Naive B cell (primary cell): ENCODE results near the gene PTPRG. TPM values are rescaled to one million over a fixed set of nuclear protein-coding genes. Genes with fewer than 3 reads are reported as not detected.

Source experiments
- ATAC-seq, 2 donors: fragments of 150-1000 bp; cut with Tn5 transposase; 2 replicates each; pipeline ENCODE4 v1.10.0; 2021; ENCODE audit warnings: low read depth in 2 of 2, mild to moderate bottlenecking in 2 of 2, moderate library complexity in 2 of 2
- DNase-seq: peaks from one replicate; pipeline ENCODE4 v3.0.0; 2022
- H3K27ac Mint-ChIP-seq, 6 donors: one replicate each; pipeline ENCODE4 v1.8.0; 2020 to 2022; ENCODE audit warnings: mild to moderate bottlenecking in 6 of 6, mixed read lengths in 6 of 6, moderate library complexity in 5 of 6, inconsistent platforms in 2 of 6
- H3K27me3 Mint-ChIP-seq, 3 donors: one replicate each; pipeline ENCODE4 v1.8.0; 2021 to 2022; ENCODE audit warnings: mixed read lengths in 3 of 3, mild to moderate bottlenecking in 1 of 3
- H3K36me3 Mint-ChIP-seq, 2 donors: one replicate each; pipeline ENCODE4 v1.8.0; 2020 to 2022; ENCODE audit warnings: mixed read lengths in 2 of 2, inconsistent platforms in 1 of 2, mild to moderate bottlenecking in 1 of 2
- H3K4me1 Mint-ChIP-seq, 3 donors: one replicate each; pipeline ENCODE4 v1.8.0; 2020 to 2022; ENCODE audit warnings: mixed read lengths in 3 of 3, inconsistent platforms in 1 of 3, mild to moderate bottlenecking in 1 of 3, moderate library complexity in 1 of 3
- H3K4me3 Mint-ChIP-seq, 8 donors: one replicate each; pipeline ENCODE4 v1.8.0; 2020 to 2022; ENCODE audit warnings: mild to moderate bottlenecking in 8 of 8, mixed read lengths in 8 of 8, moderate library complexity in 8 of 8, inconsistent platforms in 2 of 8
- H3K9me3 Mint-ChIP-seq, 7 donors: one replicate each; pipeline ENCODE4 v1.8.0; 2020 to 2022; ENCODE audit warnings: mixed read lengths in 7 of 7, mild to moderate bottlenecking in 5 of 7, inconsistent platforms in 2 of 7, moderate library complexity in 1 of 7
- polyA plus RNA-seq, 6 donors: library from polyadenylated mRNA; unstranded; fragments of 300-500 nt; fragmentation: Illumina TruSeq; gene quantifications; one replicate each; pipeline ENCODE4 v1.2.3, GENCODE V29; 2021; ENCODE audit warnings: low read depth in 6 of 6

The PTPRG gene
- polyA plus RNA-seq, 6 donors from 2014 or later: 0.05 to 0.20 (median 0.10) TPM; not detected in 1

DNA sequence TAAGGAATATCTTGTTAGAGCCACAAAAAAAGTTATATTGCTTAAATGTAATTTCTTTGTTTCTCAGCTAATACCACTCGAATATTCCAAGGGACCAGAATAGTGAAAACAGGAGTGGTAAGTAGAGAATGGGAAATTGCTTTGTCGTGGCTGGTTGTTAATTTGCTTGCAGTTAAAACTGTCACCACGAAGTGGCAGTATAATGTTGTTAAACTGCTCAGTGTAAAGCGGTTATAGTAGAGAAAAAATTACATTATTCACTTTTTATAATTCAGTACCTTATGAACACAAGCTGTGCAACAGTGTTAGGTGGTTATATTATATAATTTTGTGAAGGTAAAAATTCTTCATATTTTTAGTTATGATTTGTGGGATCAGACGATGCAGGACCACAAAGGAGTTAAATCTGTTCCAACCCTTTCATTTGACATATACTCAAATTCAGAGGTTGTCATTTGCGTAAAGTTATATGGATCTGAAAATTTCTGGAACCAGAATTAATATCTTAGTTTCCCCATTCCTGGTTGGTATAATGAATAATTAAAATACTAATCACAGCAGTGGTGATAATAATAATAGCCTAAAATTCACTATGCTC is 640.2 kb downstream of the PTPRG start:
- no peaks in the 10 kb centered on the region for H3K4me1 Mint-ChIP-seq
- H3K27ac Mint-ChIP-seq: no peak overlapping the region
- H3K9me3 Mint-ChIP-seq: peaks cover 0 to 1% (median 0%) of the 10 kb centered on the region in 7 donors
- H3K4me3 Mint-ChIP-seq: no peak overlapping the region
- H3K36me3 Mint-ChIP-seq: no peaks in the 10 kb centered on the region
- ATAC-seq (no peak), DNase-seq (no peak)
- peaks cover 0 to 6% (median 5%) of the 10 kb centered on the region in 3 donors for H3K27me3 Mint-ChIP-seq

DNA sequence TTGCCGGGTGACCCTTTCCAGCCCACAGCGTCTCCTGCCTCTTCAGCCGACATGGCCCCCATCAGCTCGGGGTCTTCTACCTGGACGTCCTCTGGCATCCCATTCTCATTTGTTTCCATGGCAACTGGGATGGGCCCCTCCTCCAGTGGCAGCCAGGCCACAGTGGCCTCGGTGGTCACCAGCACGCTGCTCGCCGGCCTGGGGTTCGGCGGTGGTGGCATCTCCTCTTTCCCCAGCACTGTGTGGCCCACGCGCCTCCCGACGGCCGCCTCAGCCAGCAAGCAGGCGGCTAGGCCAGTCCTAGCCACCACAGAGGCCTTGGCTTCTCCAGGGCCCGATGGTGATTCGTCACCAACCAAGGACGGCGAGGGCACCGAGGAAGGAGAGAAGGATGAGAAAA is 641.8 kb downstream of the PTPRG start:
- H3K4me3 Mint-ChIP-seq: no peak overlapping the region
- no peak overlapping the region for H3K27ac Mint-ChIP-seq
- H3K4me1 Mint-ChIP-seq: no peaks in the 10 kb centered on the region
- peaks cover 0 to 6% (median 5%) of the 10 kb centered on the region in 3 donors for H3K27me3 Mint-ChIP-seq
- H3K9me3 Mint-ChIP-seq: peaks cover 0 to 1% (median 0%) of the 10 kb centered on the region in 7 donors
- no peaks in the 10 kb centered on the region for H3K36me3 Mint-ChIP-seq
- ATAC-seq: no peak
- DNase-seq: no peak

DNA sequence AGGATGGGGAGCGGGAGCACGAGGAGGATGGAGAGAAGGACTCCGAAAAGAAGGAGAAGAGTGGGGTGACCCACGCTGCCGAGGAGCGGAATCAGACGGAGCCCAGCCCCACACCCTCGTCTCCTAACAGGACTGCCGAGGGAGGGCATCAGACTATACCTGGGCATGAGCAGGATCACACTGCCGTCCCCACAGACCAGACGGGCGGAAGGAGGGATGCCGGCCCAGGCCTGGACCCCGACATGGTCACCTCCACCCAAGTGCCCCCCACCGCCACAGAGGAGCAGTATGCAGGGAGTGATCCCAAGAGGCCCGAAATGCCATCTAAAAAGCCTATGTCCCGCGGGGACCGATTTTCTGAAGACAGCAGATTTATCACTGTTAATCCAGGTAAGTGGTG is 642.2 kb downstream of the PTPRG start:
- no peaks in the 10 kb centered on the region for H3K4me1 Mint-ChIP-seq
- H3K27ac Mint-ChIP-seq: no peak overlapping the region
- peaks cover 0 to 1% (median 0%) of the 10 kb centered on the region in 7 donors for H3K9me3 Mint-ChIP-seq
- H3K36me3 Mint-ChIP-seq: no peaks in the 10 kb centered on the region
- H3K27me3 Mint-ChIP-seq: peaks cover 0 to 6% (median 5%) of the 10 kb centered on the region in 3 donors
- no peak overlapping the region for H3K4me3 Mint-ChIP-seq
- ATAC-seq (no peak), DNase-seq (no peak)

DNA sequence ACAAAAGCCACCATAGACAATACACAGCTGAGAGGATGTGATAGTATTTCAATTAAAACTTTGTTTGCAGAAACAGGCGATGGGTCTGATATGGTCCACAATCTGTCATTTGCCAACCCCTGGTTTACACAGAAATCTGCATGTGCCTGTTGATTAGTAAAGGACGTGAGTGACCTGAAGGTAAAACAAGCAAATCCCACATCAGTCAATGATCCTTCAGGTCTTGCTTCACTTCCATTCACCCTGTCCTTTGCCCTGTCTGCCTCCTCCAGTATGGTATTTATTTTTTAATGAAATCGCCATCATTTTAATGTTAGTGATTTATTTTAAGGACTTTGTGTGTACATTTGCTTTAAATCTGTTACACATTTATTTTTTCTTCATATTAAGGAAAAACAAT is 645.8 kb downstream of the PTPRG start:
- Mint-ChIP-seq H3K27ac (peak overlapping the region in 1 of 6 donors; percentile 43), H3K4me1 (no peaks in the 10 kb centered on the region), H3K4me3 (no peak overlapping the region), H3K27me3 (peaks cover 0 to 6% (median 5%) of the 10 kb centered on the region in 3 donors), H3K36me3 (no peaks in the 10 kb centered on the region), H3K9me3 (peaks cover 0 to 1% (median 0%) of the 10 kb centered on the region in 7 donors)
- ATAC-seq (no peak), DNase-seq (no peak)

DNA sequence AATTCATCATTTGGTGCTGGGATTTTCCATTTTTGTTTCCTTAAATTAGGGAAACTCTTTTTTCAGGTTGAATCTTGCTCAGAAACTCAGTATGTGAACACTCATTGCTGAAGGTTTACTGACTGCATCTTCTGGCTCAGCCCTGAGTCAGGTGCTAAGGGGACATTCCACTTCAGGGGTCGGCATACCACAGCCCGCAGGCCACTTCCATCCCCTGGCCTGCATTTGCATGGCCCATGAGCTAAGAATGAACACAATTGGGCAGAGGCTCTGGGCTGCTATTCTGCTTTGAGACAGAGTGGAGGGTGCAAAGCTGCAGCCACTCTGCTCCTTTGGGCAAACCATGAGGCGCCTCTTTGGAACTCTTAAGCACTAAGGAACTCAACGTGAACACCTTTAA is 647.0 kb downstream of the PTPRG start:
- Mint-ChIP-seq H3K36me3 (no peaks in the 10 kb centered on the region), H3K27ac (peak overlapping the region in 1 of 6 donors; percentile 70), H3K4me3 (no peak overlapping the region), H3K9me3 (no peaks in the 10 kb centered on the region), H3K27me3 (peaks cover 0 to 5% (median 2%) of the 10 kb centered on the region in 3 donors), H3K4me1 (no peaks in the 10 kb centered on the region)
- DNase-seq: no peak
- ATAC-seq: no peak

DNA sequence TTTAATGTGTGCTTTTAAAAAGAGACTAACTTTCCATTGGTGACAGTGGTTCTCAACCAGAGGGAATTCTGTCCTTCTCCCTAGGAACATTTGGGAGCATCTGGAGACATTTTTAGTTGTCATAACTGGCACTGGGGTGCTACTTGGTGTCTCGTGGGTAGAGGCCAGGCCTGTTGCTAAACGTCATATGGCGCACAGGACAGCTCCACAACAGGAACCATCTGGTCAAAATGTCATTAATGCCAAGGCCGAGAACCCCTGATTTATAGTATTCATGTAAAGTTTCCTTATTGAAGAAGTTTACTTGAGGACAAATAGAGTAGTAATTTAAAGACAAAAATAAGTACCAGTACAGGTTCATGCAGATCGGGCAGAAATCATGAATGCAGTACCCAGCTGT is 647.7 kb downstream of the PTPRG start:
- Mint-ChIP-seq H3K9me3 (no peaks in the 10 kb centered on the region), H3K36me3 (no peaks in the 10 kb centered on the region), H3K27ac (no peak overlapping the region), H3K4me3 (no peak overlapping the region), H3K27me3 (peaks cover 0 to 5% (median 0%) of the 10 kb centered on the region in 3 donors), H3K4me1 (no peaks in the 10 kb centered on the region)
- DNase-seq (no peak), ATAC-seq (no peak)

DNA sequence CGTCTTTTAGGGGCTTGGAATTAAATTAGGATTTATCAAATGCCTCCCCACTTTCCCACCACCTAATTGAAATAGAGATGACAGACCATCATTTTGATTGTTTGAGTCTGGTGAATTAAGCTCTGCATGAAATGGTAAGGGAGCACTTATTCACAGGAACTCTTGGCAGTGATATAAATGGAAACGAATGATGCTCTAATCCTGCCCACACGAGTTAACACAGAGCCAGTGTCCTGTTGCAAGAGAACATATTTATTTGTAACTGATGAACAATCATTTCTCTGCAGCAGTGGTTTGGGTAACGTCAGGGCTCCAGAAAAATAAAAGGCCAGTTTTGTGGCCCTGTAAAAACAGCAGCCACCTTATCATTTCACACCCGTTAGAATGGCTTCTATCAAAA is 648.6 kb downstream of the PTPRG start:
- Mint-ChIP-seq H3K27me3 (peaks cover 0 to 5% (median 0%) of the 10 kb centered on the region in 3 donors), H3K4me3 (no peak overlapping the region), H3K27ac (no peak overlapping the region), H3K36me3 (no peaks in the 10 kb centered on the region), H3K4me1 (peaks cover 0 to 3% (median 0%) of the 10 kb centered on the region in 3 donors), H3K9me3 (peaks cover 0 to 4% (median 0%) of the 10 kb centered on the region in 7 donors)
- DNase-seq (no peak), ATAC-seq (no peak)

DNA sequence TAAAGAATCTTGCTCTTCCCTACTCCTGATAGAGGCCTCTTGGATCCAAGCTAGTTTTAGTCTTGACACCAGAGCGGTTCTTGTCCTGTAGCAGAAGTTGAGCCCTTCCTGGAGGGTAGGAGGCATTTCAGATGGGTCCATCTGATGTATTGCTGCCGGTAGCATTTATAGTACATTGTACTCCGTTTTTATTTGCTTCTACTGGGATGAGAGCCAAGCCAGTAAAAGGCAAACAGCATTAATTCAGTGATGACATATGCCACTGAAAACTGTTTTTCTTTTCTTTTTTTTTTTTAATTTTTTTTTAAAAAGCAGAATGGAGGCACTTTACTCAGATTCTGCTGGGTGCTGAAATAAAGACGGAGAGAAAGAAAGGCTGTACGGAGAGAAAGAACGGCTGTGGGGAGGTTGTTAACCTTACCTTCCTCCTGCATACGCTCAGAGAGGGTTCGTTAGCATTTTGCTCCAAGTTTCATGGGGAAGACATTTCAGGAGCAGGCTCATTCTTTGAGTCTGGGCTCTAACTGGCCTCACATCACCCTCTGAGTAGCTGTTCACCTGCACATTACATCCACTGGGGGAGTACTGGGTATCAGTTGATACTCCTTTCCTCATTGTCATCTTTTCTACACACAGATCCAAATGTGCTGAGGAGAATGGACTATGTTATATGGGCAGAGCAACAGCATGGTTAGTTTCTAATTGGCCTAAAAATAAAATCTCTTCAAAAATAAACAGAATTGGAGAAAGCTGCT is 650.5 kb downstream of the PTPRG start:
- H3K9me3 Mint-ChIP-seq: peaks cover 0 to 4% (median 0%) of the 10 kb centered on the region in 7 donors
- H3K27me3 Mint-ChIP-seq: no peaks in the 10 kb centered on the region
- no peaks in the 10 kb centered on the region for H3K36me3 Mint-ChIP-seq
- no peak for DNase-seq
- H3K27ac Mint-ChIP-seq: no peak overlapping the region
- H3K4me1 Mint-ChIP-seq: peaks cover 0 to 3% (median 0%) of the 10 kb centered on the region in 3 donors
- H3K4me3 Mint-ChIP-seq: no peak overlapping the region
- ATAC-seq: no peak

DNA sequence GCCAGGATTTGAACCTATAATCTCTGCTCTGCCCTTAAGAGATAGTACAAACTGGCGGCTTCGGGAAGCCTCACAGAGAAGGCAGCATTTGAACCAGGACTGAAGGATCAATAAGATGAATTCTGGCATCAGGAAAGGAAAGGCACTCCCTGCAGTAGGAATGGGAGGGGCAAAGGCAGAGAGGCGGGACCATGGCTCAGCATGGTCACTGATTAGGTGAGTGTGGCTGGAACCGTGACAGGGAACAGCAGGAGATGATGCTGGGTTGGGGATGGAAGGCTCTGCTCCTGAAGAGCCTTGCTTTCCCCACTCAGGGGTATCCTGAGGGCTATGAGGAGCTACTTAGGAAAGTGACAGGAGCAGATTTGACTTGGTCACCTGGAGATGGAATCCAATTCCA is 653.5 kb downstream of the PTPRG start:
- ATAC-seq (no peak), DNase-seq (no peak)
- peaks cover 0 to 4% (median 0%) of the 10 kb centered on the region in 3 donors for H3K27me3 Mint-ChIP-seq
- no peak overlapping the region for H3K4me3 Mint-ChIP-seq
- no peak overlapping the region for H3K27ac Mint-ChIP-seq
- H3K9me3 Mint-ChIP-seq: peaks cover 0 to 4% (median 0%) of the 10 kb centered on the region in 7 donors
- peaks cover 0 to 3% (median 0%) of the 10 kb centered on the region in 3 donors for H3K4me1 Mint-ChIP-seq
- H3K36me3 Mint-ChIP-seq: no peaks in the 10 kb centered on the region

DNA sequence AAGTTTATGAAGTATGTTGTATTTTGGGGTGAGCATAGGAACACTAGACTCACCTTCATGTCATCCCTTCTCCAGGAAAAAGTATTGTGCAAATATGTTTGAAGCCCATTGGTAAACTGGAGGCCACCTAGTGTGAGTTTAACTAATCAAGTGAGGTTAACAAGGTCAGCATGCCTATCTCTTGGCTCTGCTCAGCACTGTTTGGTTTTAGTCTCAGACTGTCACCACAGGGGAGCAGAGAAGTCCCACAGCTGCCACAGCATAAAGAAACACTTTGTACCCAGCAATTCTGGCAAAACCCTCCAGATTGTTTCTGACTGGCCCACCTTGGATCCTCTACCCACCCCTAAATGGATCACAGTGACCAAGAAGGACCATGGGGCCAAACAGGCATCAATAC is 659.2 kb downstream of the PTPRG start:
- Mint-ChIP-seq H3K9me3 (peaks cover 0 to 8% (median 0%) of the 10 kb centered on the region in 7 donors), H3K27ac (no peak overlapping the region), H3K4me3 (no peak overlapping the region), H3K4me1 (no peaks in the 10 kb centered on the region), H3K36me3 (no peaks in the 10 kb centered on the region), H3K27me3 (peaks cover 0 to 8% (median 4%) of the 10 kb centered on the region in 3 donors)
- DNase-seq: no peak
- no peak for ATAC-seq

DNA sequence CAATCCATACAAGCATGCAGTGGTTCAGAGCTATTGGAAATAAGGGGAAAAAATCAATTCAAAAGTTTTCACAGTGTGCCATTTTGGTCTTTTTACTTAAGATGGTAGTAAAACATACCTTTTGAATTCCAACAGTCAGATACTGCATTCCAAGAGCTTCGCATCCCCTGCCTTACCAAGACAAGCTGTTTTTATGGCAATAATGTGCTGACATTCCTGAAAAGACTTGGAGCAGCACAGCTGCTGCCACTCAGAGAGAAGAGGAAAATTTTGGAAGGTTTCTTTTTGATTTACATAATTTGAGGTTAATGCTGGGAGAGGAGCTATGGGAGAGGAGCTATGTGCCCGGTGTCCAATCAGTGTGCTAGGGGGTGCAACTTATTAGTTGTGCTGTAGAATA is 663.7 kb downstream of the PTPRG start:
- Mint-ChIP-seq H3K9me3 (peaks cover 0 to 8% (median 0%) of the 10 kb centered on the region in 7 donors), H3K4me3 (no peak overlapping the region), H3K27ac (no peak overlapping the region), H3K36me3 (no peaks in the 10 kb centered on the region), H3K4me1 (no peaks in the 10 kb centered on the region), H3K27me3 (peaks cover 0 to 8% (median 0%) of the 10 kb centered on the region in 3 donors)
- DNase-seq: no peak
- no peak for ATAC-seq

DNA sequence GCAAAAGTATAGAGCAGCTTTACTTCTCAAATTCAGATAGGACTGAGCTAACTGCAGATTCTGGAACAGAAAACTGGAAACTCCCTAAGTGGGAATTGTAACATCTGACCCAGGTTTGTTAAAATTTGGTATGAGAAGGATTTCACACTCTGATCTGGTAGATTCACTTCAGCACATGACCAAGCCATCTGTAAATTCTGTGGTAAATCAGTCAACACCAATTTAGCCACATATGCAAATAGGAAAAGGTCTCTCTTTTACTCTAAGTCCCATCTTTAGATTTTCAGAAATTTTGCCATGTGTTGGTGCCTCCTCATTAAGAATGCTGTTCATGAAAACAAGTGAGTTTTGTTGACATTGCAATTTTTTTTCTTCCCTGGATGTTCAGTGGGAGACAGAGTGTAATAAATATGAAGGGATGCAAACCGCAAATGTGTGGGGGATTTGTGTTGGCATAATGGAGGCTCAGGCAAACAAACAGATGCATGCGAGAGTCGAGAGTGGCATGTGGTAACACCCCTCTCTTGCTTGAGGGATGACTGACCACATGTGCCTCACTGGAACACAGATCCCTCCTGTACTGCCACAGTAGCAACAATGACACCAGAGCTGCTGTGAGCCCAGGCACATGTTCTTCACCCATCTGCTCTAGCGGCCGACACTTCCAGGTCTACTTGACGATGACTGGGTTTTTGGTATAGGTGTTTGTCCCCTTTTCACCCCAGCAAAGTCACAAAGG is 665.4 kb downstream of the PTPRG start:
- ATAC-seq (no peak), DNase-seq (no peak)
- Mint-ChIP-seq H3K27me3 (peaks cover 0 to 8% (median 0%) of the 10 kb centered on the region in 3 donors), H3K9me3 (peaks cover 0 to 8% (median 0%) of the 10 kb centered on the region in 7 donors), H3K27ac (peak overlapping the region in 1 of 6 donors; percentile 70), H3K4me3 (no peak overlapping the region), H3K4me1 (no peaks in the 10 kb centered on the region), H3K36me3 (no peaks in the 10 kb centered on the region)

DNA sequence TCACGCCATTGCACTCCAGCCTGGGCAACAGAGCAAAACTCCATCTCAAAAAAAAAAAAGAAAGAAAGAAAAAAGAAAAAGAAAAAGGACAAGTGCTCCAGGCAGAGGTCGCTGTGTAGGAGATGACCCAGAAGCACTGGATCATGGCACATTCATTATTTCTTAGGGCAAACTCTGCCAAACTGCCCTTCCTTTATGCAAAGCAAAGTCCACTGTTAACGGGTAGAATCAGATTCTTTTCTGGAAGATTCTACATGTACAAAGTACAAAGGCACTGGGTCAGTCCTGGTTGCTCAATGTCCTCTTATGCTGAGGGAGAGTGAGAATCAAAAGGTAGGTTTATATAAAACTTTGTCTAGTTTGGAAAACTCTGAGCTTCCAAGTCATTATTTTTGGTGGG is 667.1 kb downstream of the PTPRG start:
- no peak overlapping the region for H3K4me3 Mint-ChIP-seq
- H3K36me3 Mint-ChIP-seq: no peaks in the 10 kb centered on the region
- DNase-seq: no peak
- no peaks in the 10 kb centered on the region for H3K27me3 Mint-ChIP-seq
- no peaks in the 10 kb centered on the region for H3K9me3 Mint-ChIP-seq
- no peak for ATAC-seq
- no peaks in the 10 kb centered on the region for H3K4me1 Mint-ChIP-seq
- no peak overlapping the region for H3K27ac Mint-ChIP-seq
